ENCODE measurements around the gene PIERCE2.
"Not testable (repeated sequence)": the region's sequence is repeated elsewhere in the genome, so short reads cannot be mapped to it uniquely, and the experiment has no call there.

Gene PIERCE2, protein sequence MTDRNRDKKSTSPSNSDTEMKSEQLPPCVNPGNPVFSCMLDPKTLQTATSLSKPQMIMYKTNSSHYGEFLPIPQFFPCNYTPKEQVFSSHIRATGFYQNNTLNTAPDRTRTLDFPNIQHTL

DNA sequence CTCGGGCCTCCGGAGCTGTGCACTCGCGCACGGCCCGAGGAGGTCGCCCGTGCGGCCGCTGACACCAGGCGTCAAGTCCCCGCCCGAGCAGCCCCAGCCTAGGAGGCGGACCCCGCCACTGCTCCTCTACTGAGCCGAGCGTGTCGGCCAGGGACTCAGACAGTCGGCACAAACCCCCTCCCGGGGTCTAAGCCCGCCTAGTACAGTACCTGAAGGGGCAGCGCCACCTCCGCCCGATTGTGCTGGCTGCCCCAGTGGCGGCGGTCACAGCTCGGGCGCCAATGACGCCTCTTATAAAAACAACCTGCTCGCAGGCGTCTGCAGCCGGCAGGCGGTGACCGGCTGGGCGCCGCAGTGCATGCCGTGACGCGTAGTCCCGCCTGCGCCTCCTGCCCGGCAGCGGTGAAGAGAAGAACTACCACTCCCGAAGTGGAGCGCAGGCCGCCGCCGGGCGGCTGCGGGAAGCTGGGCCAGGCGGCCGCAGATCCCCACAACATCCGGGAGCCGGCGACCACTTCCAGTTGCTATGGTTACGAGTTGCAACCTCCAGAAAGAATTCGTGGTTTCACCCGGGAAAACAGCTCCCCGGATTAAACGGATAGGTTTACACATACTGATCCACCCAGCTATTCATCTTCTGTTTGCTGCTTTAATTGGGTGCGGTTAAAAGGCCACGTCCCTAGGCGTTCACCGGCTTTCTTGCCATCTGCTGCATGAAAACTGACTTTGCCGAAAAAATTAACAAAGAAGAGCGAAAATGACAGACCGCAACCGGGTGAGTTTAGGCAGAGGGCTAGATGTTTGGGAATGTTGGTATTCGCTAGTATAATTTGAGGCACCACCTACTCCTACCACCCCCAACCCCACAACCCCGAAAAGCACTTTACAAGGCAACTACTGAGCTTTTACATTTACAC is at the start of gene PIERCE2, which contains the start of gene CCPG1:
TSS of gene PIERCE2 (plus strand) at position 484 of the 917 bp plus-strand sequence. CDS start at position 758, 274 bp downstream.
TSS of gene CCPG1 (minus strand) at position 348 of the 917 bp plus-strand sequence. CDS start 18,935 bp downstream, outside the sequence.
- DNase-seq, result peak; percentile 92

DNA sequence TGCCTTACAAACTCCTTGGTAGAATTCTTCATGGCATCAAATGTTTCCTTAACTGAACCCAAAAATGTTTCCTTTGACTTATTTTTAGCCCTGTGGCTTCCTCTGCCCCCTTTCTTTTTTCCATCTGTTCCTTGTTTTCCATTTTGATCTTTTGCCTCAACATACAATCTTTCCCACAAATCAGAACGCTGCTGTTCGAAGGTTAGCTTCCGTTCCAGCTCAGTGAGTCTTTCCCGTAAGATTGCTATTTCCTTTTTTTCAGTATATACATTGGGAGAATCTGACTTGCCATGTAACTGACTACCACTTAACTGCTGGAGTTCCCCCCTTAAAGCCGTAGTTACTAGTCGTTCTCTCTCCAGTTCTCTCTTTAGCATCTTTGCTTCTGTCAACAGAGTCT is 48.0 kb upstream of the PIERCE2 start:
- DNase-seq, result no peak

DNA sequence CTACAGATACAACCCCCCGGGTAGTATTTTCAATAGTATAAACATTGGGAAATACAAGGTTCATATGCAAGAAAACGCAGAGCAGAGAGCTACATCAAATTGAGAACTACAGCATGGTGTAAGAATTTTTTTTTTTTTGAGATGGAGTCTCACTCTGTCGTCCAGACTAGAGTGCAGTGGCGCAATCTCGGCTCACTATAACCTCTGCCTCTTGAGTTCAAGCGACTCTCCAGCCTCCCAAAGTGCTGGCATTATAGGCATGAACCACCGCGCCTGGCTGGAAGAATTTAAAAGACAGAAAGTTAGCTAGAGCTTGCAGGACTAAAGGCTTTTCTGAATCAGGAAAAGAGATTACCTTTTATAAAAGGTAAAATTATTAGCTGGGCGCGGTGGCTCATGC is 47.2 kb upstream of the PIERCE2 start:
- no peak for DNase-seq

DNA sequence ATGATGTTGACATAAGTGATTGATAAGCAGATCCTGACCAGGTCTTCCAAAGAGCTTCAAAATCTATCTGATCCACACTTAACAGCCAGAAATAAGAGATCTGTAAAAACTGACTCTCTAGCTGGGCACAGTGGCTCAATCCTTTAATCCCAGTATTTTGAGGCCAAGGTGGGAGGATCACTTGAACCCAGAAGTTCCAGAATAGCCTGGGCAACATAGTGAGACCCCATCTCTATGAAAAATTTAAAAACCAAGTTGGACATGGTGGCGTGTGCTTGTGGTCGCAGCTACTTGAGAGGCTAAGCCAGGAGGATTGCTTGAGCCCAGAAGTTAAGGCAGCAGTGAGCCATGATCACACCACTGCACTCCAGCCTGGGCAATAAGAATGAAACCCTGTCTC is 45.7 kb upstream of the PIERCE2 start:
- no peak for DNase-seq

DNA sequence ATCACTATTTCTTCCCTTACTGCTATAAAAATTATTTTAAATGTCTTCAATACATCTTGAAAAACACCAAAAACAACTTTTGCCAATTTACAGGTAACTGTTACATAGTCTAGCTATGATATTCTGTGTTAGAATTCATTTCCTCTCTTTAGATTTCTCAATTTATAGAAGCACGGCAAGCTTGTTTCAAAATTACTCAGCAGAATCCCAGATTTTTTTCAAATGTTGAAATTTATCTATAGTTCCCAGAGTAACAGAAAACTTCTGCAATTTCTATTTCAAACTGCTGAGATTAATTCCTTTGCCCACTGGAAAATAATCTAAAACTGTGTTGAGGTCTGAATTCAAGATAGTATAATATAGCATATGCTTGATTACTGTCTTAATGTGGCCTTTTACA is 41.3 kb upstream of the PIERCE2 start:
- no peak for DNase-seq

DNA sequence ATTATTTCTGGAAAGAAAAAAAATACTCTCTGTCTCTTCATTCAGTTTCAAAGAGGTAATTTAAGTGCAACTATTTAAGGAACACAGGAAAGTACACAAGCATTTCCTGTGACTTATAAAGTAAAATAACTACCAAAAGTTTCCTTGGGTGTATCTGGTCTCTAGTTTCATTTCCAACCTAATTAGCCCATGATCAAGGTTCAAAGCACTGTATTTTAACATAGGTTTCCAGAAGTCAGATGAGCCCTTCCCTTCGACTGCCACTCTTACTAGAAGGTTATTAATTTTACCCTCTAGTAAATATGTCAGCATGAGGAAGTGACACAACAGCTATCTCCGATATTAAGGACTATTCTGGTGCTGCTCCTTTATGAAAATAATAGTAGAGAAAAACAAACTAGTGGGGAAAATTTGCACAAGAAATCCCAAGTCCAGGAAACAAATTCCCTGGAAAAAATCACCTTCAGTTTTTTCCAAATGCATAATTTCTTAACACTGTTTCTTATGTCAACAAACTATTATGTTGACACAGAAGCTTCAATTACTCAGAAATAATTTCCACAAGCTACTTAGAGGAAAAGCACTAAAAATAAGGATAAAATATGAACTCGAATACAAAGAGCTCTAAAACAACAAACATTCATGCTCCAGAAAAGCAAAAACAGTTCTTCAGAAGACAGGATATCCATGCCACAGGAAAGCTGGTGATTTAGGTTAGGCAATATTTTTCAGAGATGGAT is 35.4 kb upstream of the PIERCE2 start:
- no peak for DNase-seq

DNA sequence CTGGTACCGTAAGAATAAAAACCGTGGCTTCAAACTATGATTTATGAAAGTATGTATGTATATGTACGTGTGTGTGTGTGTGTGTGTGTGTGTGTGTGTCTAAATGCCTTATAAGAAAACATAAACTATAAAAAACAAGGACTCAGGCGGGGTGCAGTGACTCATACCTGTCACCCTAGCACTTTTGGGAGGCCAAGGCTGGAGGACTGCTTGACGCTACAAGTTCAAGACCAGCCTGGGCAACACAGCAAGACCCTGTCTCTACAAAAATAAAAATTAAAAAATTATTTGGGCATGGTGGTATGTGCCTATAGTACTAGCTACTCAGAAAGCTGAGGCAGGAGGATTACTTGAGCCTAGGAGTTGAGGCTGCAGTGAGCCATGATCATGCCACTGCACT is 29.2 kb upstream of the PIERCE2 start:
- DNase-seq, result no peak

DNA sequence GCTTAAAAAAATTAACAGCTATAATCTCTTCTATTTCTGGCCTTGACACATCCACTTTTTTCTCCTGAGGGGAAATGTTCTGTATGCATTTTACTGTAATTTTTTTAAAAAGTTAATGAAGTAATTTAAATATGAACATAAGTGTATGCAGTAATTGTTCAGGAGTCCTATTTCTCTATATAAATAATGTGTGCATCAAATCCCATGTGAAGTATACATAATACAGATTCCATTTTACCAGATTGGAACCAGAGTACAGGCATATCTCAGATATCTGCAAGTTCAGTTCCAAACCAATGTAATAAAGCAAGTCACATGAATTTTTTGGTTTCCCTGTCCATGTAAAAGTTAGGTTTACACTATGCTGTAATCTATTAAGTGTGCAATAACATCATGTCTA is 26.7 kb upstream of the PIERCE2 start:
- DNase-seq, result no peak

DNA sequence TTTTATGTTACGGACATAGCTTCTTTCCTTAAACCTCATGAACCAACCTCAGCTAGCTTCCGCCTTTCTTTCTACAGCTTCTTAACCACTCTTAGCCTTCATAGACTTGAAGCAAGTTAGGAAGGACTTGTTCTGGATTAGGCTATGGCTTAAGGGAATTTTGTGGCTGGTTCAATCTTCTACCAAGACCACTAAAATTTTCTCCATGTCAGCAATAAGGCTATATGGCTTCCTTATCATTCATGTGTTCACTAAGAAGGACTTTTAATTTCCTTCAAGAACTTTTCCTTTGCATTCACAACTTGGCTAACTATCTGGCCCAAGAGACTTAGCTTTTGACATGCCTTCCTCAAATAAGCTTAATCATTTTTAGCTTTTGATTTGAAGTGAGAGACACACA is 24.6 kb upstream of the PIERCE2 start:
- DNase-seq, result no peak

DNA sequence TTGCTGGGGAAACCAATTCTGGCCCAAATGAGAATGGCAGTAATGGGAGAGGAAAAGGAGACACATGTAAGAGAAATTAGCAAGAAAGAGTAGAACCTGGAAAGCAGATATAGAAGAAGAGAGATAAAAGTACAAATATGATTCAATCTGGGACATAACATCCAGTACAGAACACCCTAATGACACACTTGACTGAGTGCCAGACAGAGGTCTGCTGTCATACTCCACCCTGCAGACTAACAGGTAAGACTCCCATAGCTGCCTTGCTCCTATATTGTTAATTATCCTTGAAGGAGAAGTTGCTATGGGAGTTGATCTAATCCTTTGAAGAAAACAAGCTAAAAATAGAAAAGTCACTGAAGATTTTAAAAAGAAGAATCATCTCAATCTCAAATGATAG is 21.3 kb upstream of the PIERCE2 start:
- no peak for DNase-seq

DNA sequence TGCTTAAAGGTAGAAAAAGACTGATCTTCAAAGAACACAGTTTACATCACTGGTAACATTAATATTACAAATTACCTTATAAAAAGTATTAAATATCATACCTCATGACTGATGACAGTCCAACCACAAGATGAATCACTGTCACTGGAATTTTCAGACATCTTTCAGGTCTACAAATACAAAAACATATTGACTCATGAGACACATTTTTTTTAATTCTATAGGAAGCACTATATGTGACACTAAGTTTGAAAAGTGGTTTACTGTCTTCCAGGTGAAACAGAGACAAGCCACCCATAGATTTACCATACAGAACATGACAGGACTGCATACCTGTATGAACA is 19.1 kb upstream of the PIERCE2 start:
- DNase-seq, result no peak

DNA sequence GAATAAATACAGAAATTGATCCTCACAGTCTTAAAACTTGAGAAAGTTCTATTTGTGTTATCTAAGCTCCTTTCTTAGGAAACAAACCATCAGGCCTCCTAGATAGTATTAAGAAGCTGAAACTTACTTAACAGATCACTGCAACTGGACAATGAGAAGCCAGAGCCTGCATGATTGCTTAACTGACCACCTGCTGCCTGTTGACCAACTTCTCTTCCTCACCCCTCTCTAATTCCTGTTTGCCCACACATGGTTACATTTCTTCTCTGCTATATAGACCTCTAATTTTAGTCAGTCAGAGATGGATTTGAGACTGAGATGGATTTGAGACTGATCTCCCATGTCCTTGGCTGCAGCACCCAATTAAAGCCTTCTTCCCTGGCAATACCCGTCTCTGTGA is 13.6 kb upstream of the PIERCE2 start:
- DNase-seq, result no peak

DNA sequence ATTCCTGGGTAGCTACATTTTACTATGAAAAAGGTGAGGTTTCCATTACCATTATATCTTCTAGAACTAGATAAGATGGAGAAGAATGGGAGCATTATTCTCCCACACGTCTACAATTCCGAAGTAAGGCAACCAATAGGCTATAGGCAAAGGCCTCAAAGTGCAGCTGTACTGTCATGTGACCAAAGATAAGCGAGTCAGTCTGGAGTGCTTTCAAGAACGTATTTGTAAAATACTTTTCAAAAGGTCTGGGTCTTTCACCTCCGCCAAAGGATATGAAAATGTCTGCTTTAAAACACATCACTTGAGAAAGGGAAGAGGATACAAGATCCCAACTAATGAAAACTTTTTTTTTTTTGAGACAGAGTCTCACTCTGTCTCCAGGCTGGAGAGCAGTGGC is 10.1 kb upstream of the PIERCE2 start:
- DNase-seq, result no peak

DNA sequence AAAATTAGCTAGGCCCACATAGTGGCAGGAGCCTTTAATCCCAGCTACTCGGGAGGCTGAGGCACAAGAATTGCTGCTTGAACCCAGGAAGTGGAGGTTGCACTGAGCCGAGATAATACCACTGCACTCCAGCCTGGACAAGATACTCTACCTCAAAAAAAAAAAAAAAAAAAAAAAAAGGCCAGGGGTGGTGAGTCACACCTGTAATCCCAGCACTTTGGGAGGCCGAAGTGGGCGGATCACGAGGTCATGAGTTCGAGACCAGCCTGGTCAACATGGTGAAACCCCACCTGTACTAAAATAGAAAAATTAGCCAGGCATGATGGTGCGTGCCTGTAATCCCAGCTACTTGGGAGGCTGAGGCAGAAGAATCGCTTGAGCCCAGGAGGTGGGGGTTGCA is 8.2 kb upstream of the PIERCE2 start:
- not testable (repeated sequence) for DNase-seq

DNA sequence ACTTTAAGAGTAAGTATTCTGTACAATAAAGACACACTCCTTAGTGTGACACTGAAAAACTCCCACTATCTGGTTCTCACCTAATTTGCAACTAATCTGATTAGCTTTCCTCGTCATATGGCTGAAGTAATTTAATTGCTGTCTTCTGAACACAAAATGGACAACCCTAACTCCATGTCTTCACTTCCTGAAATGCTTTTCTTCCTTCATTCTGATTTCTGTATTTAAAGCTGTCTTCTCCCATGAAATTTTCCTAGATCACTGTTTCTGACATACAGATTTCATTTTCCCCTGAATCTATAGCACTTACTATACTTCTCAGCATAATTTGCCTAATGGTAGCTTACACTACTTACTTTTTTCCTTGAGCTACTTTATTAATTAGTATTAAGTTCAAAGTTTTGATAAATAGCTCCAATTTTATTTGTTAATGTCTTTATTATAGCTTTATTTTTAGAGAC is 6.5 kb upstream of the PIERCE2 start:
- no peak for DNase-seq

DNA sequence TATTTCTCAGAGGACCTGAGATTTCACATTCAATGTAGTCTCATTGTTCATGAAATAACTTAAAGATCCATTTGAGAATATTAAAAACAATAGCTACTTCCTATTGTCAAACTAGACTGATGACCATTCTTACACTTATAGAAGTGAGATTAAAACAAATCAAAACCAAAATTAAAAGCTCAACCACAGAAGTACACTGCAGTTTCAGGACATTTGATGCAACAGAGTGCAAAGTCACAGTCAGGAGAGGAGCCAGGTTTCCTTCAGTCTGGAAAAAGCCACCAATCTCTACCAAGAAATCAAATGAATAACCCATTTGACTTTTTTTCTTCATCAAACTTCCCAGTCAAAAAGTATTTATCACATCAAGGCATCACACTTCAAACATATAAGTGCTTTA is 5.6 kb upstream of the PIERCE2 start:
- DNase-seq, result no peak

DNA sequence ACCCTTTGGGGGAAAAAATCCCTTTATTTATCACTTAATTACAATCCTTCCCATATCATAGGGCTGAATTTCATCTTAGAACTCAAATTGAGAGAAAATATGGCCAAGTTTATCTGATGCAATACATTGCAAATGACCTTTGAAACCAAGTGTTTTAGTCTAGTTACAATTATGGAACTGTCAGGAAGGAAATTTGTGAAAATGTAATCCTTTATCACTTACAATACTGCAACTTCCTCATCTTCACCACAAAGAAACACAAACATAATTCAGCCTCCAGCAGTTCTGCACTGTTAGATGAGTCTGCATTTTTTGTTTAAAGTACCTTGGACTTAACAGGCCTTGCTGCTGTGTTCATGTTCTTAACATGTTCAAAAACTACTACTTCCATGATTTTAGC is 4.8 kb upstream of the PIERCE2 start:
- peak; percentile 77 for DNase-seq

DNA sequence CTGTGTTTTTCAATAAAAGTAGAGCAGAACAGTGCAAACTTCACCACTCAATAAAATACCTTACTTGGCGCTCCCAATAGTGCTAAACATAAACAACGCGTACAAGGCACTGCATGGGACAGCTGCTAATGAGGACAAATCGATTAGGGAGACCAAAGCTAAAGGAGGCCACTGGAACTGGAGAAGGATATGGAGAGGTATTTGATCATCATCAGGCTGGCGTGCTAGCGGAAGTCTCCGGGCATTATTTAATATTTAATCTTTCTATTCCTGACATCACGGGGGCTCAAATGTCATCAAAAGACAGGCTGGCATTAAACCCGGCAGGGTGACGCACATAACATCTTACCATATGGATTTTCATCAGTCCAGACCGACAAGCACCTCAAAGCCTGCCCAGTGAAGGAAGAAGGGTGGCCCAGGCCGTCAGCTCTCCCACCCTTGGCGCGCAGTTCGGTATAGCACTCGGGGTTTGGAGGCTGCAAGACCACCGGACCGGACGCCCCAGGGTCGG is 740 bp upstream of the PIERCE2 start:
- DNase-seq, result peak; percentile 70

DNA sequence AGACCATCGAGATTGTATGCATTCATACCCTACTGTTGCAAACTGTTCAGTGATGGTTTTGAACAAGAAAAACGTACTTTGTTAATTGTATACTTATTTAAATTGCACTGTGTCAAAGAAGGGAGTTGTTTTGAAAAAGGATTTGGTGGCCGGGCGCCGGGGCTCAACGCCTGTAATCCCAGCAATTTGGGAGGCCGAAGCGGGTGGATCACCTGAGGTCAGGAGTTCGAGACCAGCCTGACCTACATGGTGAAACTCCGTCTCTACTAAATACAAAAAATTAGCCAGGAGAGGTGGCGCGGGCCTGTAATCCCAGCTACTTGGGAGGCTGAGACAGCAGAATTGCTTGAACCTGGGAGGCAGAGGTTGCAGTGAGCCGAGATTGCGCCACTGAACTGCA is 681 bp downstream of the PIERCE2 start:
- not testable (repeated sequence) for DNase-seq

DNA sequence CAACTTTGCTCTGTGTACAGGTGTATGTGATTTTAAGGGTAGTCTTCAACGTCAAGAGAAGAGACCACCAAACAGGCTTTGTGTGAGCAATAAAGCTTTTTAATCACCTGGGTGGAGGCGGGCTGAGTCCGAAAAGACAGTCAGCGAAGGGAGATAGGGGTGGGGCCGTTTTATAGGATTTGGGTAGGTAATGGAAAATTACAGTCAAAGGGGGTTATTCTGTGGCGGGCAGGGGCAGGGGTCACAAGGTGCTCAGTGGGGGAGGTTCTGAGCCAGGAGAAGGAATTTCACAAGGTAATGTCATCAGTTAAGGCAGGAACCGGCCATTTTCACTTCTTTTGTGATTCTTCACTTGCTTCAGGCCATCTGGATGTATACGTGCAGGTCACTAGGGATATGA is 9.4 kb downstream of the PIERCE2 start:
- DNase-seq, result not testable (repeated sequence)

DNA sequence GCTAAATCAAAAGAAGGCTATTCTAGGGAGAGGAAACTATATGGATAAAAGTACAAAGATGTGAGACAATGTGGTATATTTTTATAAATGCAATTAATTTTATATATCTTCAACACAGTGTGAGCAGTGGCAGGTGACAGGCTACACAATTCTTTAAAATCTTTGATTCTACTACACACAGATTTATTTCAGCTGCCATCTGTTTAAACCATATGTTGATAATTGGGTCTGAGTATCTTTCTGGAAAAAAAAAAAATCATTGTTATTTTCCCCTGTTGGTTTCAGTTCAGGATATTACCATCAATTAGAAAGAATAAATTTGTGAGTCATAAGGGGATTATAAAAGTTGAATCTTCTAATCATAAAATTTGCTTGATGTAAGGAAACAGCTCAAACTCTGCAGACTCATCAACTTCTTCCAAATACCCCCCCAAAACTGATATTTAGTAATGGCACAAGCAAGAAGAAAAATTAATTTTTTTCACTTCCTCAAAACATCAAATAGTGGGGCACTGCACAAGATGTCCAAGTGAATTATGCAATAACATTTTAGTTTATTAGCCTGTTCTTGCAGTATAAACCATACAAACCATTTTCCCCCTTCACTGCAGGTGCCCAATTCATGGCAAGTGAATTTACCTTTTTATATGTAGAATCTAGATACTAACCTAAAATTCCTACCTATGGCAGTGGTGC is 12.0 kb downstream of the PIERCE2 start:
- no peak for DNase-seq

DNA sequence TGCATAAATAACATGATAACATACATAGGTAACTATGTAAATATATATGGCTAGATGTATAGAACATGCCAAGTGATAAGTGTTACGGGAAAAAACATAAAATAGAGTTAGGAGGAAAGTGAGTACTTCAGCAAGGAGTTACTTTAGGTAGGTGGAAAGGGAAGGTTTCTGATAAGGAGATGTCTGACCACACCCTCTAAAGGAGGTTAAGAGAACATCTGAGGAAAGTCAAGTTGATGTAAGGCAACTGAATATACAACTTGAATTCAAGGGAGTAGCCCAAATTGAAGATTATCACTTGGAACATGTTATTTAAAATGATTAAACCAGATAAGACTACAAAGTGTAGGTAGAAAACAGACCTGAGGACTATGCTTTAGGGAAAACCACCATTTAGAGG is 13.8 kb downstream of the PIERCE2 start:
- peak; percentile 40 for DNase-seq
